SKM-1 (cell line): ENCODE measurements around the gene CCNYL1.

ENCODE experiments used
- DNase-seq: peaks from one replicate; lab custom pipeline; 2025; ENCODE audit not compliant: unreplicated experiment; lab: John Stamatoyannopoulos, UW

The CCNYL1 gene

GRCh38 chr2:207787017-207787416 is 75.6 kb downstream of the CCNYL1 start:
- peak; percentile 36 for DNase-seq

GRCh38 chr2:207787800-207788199 is 76.4 kb downstream of the CCNYL1 start:
- no peak for DNase-seq

- DNase-seq = no peak
Measured at GRCh38 chr2:207790898-207791297, 79.5 kb downstream of the CCNYL1 start.

DNA sequence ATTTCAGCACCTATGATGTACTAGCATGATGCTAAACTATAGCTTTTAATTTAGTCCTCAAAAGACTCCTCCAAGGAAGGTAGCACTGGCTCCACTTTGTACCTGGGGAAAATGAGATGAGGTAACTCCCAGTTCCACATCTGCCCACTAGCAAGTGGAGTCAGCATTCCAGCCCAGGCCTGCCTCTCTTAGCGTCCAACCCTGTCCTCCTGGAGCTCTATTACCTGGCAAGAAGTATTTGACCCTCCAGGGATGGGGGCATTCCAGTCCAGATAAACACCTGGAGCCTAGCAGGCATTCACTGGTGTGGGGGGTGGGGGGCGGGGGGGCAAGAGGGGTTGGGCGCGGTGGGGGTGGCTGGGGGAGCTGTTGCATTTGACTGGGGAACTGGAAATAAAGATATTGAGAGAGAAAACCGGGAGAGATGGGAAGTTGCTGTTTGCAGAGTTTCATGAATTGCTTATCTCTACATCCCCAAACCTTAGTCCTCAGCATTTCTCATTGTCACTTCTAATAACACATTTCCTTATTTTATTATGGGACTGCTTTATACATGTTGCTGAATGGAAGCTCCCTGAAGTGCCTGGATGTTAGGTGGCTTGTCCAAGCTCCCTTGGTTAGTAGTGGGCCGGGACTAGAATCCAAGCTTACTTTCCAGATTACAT is 80.3 kb downstream of the CCNYL1 start:
- no peak for DNase-seq

GRCh38 chr2:207792244-207792785 is 80.9 kb downstream of the CCNYL1 start:
- peak; percentile 75 for DNase-seq

GRCh38 chr2:207796585-207797350 is 85.3 kb downstream of the CCNYL1 start:
- no peak for DNase-seq

DNA sequence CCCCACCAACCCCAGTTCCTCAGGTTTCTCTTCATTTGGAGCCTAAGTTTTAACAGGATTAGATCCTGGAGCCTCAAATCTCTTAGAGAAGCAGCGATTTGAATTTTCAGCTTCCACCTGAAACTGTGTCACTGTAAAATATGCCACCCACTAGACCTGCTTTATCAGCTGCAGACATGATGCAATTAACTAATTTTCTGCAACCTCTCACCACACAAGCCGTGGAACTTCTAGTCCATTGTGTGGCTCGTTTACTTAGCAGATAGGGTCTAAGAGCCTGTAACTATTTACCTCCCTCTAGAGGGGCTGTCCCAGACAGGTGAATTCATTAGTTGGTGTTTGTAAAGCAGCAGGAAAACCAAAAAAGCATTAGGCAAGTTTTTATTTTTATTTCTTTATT is 89.8 kb downstream of the CCNYL1 start:
- DNase-seq = no peak

DNA sequence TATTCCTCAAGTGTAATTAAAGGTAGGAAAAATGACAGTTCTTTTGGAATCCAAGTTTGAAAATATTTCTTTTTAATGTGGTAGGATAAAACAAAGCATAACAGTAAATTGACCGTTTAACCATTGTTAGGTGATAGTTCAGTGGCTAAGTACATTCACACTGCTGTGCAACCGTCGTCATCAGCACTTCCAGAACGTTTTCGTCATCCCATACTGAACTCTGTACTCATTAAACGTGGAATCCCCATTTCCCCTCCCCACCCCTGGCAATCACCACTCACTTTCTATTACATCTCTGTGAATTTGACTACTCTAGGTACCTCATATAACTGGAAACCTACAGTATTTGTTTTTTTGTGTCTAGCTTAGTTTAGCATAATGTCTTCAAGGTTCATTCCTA is 91.2 kb downstream of the CCNYL1 start:
- no peak for DNase-seq
